Liver (tissue), 3 donors: Measurements from ENCODE around the gene TENT4A.

Experiments
- ATF3 ChIP-seq: IDR thresholded peaks from 2 replicates; pipeline ENCODE4 v1.6.1; 2016; ENCODE audit warnings: antibody characterized with exemption
- CTCF ChIP-seq: fragments of 150-350 bp; IDR thresholded peaks from 2 replicates; pipeline ENCODE4 v1.5.1; 2017; ENCODE audit warnings: improper control_type of control experiment, low read depth, low read length; ENCODE audit not compliant: missing input control
- EGR1 ChIP-seq, 2 donors: IDR thresholded peaks; 2 replicates each; pipeline ENCODE4 v1.6.1; 2016 to 2018; ENCODE audit warnings: antibody characterized with exemption in 2 of 2, low read depth in 2 of 2
- REST ChIP-seq: IDR thresholded peaks from 2 replicates; pipeline ENCODE4 v1.6.1; 2016; ENCODE audit warnings: antibody characterized with exemption, mild to moderate bottlenecking
- TAF1 ChIP-seq: conservative IDR thresholded peaks from 2 replicates; pipeline ENCODE4 v1.6.1; 2016; ENCODE audit warnings: antibody characterized with exemption, mild to moderate bottlenecking
- donor health status: healthy.
- donor health status: healthy.

GRCh38 chr5:6704361-6704851, 8.8 kb upstream of the TENT4A start:
- TF ChIP-seq CTCF (no peak), EGR1 (IDR thresholded peaks at IDR 0.05; ENCODE audit: low read depth in 2 of 2) (no peak), ATF3 (no peak), REST (no peak), TAF1 (no peak)
